Measurements from ENCODE around the gene EBPL.

DNA sequence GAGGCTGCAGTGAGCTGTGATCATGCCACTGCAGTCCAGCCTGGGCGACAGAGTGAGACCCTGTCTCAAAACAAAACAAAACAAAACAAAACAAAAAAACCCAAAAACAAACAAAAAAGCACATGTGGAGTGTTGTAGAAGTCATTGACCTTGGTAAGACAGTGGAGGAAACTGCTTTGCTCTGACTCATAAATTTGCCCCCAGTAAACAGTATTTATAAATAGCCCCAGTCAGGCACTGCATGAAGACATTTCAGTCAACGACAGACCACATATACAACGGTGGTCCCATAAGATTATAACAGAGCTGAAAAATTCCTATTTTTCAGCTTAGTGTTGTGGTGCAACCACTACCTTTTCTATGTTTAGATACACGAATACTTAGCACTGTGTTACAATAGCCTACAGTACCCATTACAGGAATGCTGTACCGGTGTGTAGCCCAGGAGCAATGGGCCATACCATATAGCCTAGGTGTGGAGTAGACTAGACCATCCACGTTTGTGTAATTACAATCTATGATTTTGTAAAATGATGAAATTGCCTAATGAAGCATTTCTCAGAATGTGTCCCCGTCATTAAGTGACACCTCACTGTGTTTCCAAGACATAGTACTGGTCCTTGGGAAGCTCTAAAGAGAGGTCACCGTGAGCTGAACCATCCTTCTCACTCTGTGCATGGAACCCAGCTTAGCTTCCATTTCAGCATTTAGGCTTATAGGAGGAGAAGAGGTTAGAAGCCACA, 61.9 kb downstream of the EBPL start:
- TF ChIP-seq, protein P1, sequence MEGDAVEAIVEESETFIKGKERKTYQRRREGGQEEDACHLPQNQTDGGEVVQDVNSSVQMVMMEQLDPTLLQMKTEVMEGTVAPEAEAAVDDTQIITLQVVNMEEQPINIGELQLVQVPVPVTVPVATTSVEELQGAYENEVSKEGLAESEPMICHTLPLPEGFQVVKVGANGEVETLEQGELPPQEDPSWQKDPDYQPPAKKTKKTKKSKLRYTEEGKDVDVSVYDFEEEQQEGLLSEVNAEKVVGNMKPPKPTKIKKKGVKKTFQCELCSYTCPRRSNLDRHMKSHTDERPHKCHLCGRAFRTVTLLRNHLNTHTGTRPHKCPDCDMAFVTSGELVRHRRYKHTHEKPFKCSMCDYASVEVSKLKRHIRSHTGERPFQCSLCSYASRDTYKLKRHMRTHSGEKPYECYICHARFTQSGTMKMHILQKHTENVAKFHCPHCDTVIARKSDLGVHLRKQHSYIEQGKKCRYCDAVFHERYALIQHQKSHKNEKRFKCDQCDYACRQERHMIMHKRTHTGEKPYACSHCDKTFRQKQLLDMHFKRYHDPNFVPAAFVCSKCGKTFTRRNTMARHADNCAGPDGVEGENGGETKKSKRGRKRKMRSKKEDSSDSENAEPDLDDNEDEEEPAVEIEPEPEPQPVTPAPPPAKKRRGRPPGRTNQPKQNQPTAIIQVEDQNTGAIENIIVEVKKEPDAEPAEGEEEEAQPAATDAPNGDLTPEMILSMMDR (IDR thresholded peaks at IDR 0.05): no peak
- TF ChIP-seq POLR2AphosphoS5 (IDR thresholded peaks at IDR 0.05) (no peak), EP300 (IDR thresholded peaks at IDR 0.05) (no peak), POLR2A (IDR thresholded peaks at IDR 0.05) (no peak)

Data from upper lobe of left lung (tissue), 4 donors.